Measurements from ENCODE around the gene MAPKAPK3.
"Not testable (repeated sequence)": the region's sequence is repeated elsewhere in the genome, so short reads cannot be mapped to it uniquely, and the experiment has no call there.

The MAPKAPK3 gene

DNA sequence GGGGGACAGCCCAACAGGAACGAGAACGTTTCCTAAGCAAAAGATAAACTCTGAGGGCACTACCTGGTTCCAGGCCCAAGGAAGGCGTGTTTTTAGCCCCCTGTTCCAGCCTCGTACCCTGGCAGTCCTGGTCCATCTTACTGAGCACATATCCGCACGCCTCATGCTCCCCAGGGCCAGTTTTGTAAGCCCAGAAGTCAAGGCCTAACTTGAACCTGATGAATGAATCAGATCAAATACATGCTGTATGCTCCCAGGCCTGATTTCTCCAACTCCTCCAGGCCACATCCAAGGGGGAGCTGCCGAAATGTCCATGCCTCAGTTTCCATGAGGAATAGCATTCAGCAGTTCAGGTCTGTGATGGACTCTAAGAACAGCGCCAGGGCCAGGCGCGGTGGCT is 43.4 kb downstream of the MAPKAPK3 start:
- no peak for DNase-seq (ENCODE audit: low spot score)
- TF ChIP-seq, protein P1, sequence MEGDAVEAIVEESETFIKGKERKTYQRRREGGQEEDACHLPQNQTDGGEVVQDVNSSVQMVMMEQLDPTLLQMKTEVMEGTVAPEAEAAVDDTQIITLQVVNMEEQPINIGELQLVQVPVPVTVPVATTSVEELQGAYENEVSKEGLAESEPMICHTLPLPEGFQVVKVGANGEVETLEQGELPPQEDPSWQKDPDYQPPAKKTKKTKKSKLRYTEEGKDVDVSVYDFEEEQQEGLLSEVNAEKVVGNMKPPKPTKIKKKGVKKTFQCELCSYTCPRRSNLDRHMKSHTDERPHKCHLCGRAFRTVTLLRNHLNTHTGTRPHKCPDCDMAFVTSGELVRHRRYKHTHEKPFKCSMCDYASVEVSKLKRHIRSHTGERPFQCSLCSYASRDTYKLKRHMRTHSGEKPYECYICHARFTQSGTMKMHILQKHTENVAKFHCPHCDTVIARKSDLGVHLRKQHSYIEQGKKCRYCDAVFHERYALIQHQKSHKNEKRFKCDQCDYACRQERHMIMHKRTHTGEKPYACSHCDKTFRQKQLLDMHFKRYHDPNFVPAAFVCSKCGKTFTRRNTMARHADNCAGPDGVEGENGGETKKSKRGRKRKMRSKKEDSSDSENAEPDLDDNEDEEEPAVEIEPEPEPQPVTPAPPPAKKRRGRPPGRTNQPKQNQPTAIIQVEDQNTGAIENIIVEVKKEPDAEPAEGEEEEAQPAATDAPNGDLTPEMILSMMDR (IDR thresholded peaks at IDR 0.05; ENCODE audit: extremely low read depth, missing control alignments), result no peak

DNA sequence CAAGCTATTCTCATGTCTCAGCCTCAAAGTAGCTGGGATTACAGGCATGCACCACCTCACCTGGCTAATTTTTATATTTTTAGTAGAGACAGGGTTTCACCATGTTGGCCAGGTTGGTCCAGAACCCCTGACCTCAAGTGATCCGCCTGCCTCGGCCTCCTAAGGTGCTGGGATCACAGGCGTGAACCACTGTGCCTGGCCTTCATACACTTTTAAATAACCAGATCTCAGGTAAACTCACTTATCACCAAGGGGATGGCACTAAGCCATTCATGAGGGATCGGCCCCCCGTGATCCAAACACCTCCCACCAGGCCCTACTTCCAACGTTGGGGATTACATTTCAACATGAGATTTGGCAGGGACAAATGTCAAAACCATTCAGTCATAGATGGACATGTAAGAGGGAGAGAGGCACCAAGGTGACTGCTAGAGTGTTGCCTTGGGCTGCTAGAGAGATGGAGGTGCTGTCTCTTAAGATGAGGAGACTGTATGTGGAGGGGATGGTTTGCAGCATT is 44.4 kb downstream of the MAPKAPK3 start:
- no peak for DNase-seq (ENCODE audit: low spot score)
- TF ChIP-seq, protein P1 (IDR thresholded peaks at IDR 0.05; ENCODE audit: extremely low read depth, missing control alignments), result no peak

DNA sequence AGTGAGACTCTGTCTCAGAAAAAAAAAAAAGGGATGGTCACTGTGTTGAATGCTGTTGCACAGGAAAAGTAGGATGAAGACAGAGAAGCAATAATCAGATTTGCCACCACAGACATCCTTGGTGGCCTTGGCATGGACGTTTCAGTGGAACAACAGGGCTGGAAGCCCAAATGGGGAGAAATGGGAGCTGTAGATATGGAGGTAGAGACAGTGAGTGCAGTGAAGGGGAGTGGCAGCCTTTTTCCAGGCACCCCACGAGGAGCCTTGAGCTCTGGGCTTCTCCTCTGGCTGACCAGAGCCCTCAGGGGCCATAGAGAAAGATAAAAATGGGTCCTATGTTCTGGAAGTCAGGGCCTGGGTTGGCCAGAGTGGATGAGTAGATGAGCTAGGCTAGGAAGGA is 45.5 kb downstream of the MAPKAPK3 start:
- TF ChIP-seq, protein P1 (IDR thresholded peaks at IDR 0.05; ENCODE audit: extremely low read depth, missing control alignments), result no peak
- DNase-seq (ENCODE audit: low spot score), result no peak

DNA sequence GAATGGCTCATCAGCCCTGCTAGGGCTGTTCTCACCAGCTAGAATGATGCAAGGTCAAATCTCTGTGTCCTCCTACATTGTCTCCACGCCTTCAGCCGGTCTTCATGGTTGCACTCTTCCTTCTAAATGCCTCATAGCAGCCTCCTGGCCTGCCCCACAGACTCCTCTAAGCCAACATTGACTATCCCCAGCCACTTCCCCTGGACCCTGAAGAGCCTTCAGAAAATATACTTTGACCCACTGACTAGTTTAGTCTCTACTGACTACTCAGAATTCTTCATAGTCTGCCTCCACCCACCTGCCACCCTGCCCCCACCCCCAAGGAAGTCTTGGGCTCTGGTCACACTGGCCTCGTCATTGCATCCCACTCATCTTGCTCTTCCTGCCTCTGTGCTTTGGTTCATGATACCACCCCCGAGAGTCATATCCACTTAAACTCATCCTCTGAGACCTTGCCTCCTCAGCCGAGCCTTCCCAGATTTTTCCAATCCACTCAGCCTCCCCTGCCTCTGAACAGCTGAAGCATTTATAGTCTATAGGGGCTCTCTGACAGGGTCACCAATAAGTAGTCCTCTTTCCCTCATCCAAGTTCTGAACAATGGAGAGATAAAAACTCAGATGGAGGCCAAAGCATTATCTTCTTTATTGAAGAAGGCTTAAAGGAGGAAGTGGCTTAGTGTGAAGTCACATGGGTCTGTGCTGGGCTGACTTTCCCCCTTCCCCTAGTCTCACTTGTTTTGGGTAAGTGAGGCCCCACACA is 48.3 kb downstream of the MAPKAPK3 start:
- TF ChIP-seq, protein P1 (IDR thresholded peaks at IDR 0.05; ENCODE audit: extremely low read depth, missing control alignments), result no peak
- DNase-seq (ENCODE audit: low spot score), result no peak

DNA sequence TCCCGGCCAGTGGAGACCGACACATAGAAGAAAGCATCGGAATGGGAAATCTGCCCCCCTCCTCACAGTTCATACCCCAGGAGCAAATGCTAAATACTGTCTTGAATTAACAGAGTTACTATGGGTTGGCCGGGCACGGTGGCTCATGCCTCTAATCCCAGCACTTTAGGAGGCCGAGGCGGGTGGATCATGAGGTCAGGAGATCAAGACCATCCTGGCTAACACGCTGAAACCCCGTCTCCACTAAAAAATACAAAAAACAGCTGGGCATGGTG is 48.8 kb downstream of the MAPKAPK3 start:
- not testable (repeated sequence) for DNase-seq (ENCODE audit: low spot score)

DNA sequence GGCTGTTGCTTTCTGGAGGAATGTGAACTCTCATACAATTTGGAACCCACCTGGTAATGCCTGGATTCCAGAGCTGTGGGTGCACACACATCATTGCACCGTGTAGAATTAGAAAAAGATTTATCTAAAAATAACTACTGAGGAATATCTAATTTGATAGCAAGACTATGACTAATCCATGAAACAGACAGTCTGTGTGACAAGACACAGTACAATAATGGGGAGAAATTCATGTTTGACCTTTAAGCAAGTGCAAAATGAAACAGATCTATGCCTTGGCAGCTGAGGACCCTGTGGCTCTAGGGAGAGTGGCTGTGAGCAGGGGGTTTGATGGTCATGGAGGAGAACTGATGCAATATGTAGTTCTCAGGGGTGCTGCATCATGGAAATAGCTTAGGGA is 49.9 kb downstream of the MAPKAPK3 start:
- DNase-seq (ENCODE audit: low spot score), result no peak
- TF ChIP-seq, protein P1 (IDR thresholded peaks at IDR 0.05; ENCODE audit: extremely low read depth, missing control alignments), result no peak

DNA sequence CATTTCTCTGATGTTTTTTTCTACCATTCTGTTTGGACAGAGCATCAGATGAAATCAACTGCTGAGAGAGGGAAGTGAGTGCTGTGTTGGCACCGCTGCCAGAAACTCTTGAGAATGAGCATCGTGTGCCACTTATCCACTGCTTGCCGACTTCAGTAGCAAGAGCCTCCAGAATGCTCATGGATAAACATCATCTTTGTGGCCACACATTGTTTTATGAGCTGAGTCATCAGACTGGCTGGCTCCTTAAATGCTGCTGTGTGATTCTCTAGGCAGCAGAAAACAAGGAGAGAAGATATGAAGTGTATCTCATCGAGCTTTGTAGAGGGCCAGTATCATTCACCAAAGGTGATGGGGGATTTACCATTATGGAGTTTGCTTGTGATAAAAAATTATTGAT is 54.4 kb downstream of the MAPKAPK3 start:
- TF ChIP-seq, protein P1 (IDR thresholded peaks at IDR 0.05; ENCODE audit: extremely low read depth, missing control alignments), result no peak
- no peak for DNase-seq (ENCODE audit: low spot score)

DNA sequence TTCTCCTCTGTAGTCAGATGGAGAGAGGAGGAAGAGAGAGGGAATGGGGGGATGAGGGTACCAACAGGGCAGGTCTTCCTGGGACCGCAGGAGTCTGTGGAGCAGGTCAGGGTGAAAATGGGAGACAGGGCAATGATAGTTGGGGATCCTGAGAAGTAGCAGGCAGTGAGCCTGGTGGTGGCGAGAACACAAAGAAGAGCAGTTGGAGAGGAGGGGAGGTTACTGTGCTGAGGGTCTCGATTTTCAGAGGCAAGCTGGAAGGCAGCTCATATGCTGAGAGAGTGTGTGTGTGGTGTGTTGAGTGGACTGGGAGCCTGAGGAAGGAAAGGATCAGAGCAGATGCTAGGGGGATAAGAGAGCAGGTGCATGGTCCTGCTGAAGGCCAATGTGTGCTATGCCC is 55.7 kb downstream of the MAPKAPK3 start:
- TF ChIP-seq, protein P1 (IDR thresholded peaks at IDR 0.05; ENCODE audit: extremely low read depth, missing control alignments), result no peak
- DNase-seq (ENCODE audit: low spot score), result no peak
